ENCODE results near the gene AFF1.

GRCh38 chr4:86948276-86948675, 13.5 kb downstream of the AFF1 start:
- TF ChIP-seq CTCF (IDR thresholded peaks at IDR 0.05) (no peak), POLR2A (IDR thresholded peaks at IDR 0.05) (no peak)
